HEK293 (cell line): ENCODE data around the gene KIF27.

Experiments
- CTCF ChIA-PET: fragments of 350-600 bp; formaldehyde crosslinking; extraction: SDS; loops from one replicate; lab custom pipeline; 2021; ENCODE audit warnings: antibody characterized with exemption; lab: Yijun Ruan, JAX
- POLR2A ChIA-PET: fragments of 300-600 bp; formaldehyde crosslinking; extraction: SDS; loops from one replicate; lab custom pipeline; 2020; ENCODE audit warnings: antibody characterized with exemption, inconsistent platforms; lab: Yijun Ruan, JAX
- H3K27ac ChIP-seq: fragments of 200-500 bp; sonication (Bioruptor generic); 2 replicates; pipeline ENCODE4 v1.5.1; 2014; ENCODE audit warnings: low read depth, low read length, control low read depth, inconsistent platforms; ENCODE audit errors: extremely low read depth
- H3K36me3 ChIP-seq, 2 experiments: fragments of 200-500 bp in 1 of 2; sonication (Bioruptor generic) in 1 of 2; 1 replicate in 1 of 2; 2 replicates in 1 of 2; pipeline ENCODE4 v1.5.1; 2014 to 2017; ENCODE audit warnings: inconsistent platforms in 2 of 2, low read length in 2 of 2; ENCODE audit not compliant: control insufficient read depth in 2 of 2, insufficient read depth in 1 of 2
- H3K4me1 ChIP-seq: fragments of 200-500 bp; sonication (Bioruptor generic); 2 replicates; pipeline ENCODE4 v1.5.1; 2014; ENCODE audit warnings: mild to moderate bottlenecking, low read length, inconsistent platforms; ENCODE audit not compliant: control insufficient read depth, insufficient read depth
- H3K4me3 ChIP-seq: 2 replicates; pipeline ENCODE4 v1.5.1; 2011; ENCODE audit warnings: low read depth, mild to moderate bottlenecking, control low read depth, low read length, moderate library complexity
- H3K9me3 ChIP-seq: fragments of 200-500 bp; sonication (Bioruptor generic); 2 replicates; pipeline ENCODE4 v1.5.1; 2014; ENCODE audit warnings: low read depth, low read length, inconsistent platforms; ENCODE audit not compliant: control insufficient read depth, insufficient read depth
- BCL11A ChIP-seq: fragments of 450-650 bp; formaldehyde crosslinking; IDR thresholded peaks from 2 replicates; pipeline ENCODE4 v1.5.1; 2016; ENCODE audit warnings: low read depth, missing biosample characterization, missing genetic modification characterization
- KLF1 ChIP-seq: fragments of 450-650 bp; formaldehyde crosslinking; IDR thresholded peaks from 2 replicates; pipeline ENCODE4 v1.5.1; 2016; ENCODE audit warnings: missing biosample characterization, missing genetic modification characterization
- KLF16 ChIP-seq: fragments of 450-650 bp; formaldehyde crosslinking; IDR thresholded peaks from 2 replicates; pipeline ENCODE4 v1.5.1; 2017; ENCODE audit warnings: missing biosample characterization, missing genetic modification characterization
- MYNN ChIP-seq: fragments of 450-650 bp; formaldehyde crosslinking; IDR thresholded peaks from 2 replicates; pipeline ENCODE4 v1.5.1; 2016; ENCODE audit warnings: missing biosample characterization, missing genetic modification characterization, borderline replicate concordance
- RBAK ChIP-seq: fragments of 450-650 bp; formaldehyde crosslinking; IDR thresholded peaks from 2 replicates; pipeline ENCODE4 v1.5.1; 2016; ENCODE audit warnings: missing biosample characterization, missing genetic modification characterization
- WT1 ChIP-seq: fragments of 450-650 bp; formaldehyde crosslinking; IDR thresholded peaks from 2 replicates; pipeline ENCODE4 v1.5.1; 2016; ENCODE audit warnings: missing biosample characterization, missing genetic modification characterization
- YY2 ChIP-seq: fragments of 450-650 bp; formaldehyde crosslinking; IDR thresholded peaks from 2 replicates; pipeline ENCODE4 v1.5.1; 2016; ENCODE audit warnings: missing biosample characterization, missing genetic modification characterization
- ZBTB11 ChIP-seq: fragments of 450-650 bp; formaldehyde crosslinking; conservative IDR thresholded peaks from 2 replicates; pipeline ENCODE4 v1.5.1; 2016; ENCODE audit warnings: low read depth, missing biosample characterization, missing genetic modification characterization
- ZBTB20 ChIP-seq: fragments of 450-650 bp; formaldehyde crosslinking; IDR thresholded peaks from 2 replicates; pipeline ENCODE4 v1.5.1; 2016; ENCODE audit warnings: missing biosample characterization, missing genetic modification characterization
- ZNF121 ChIP-seq: fragments of 450-650 bp; formaldehyde crosslinking; IDR thresholded peaks from 2 replicates; pipeline ENCODE4 v1.5.1; 2016; ENCODE audit warnings: missing biosample characterization, missing genetic modification characterization
- ZNF175 ChIP-seq: fragments of 450-650 bp; formaldehyde crosslinking; IDR thresholded peaks from 2 replicates; pipeline ENCODE4 v1.5.1; 2016; ENCODE audit warnings: missing biosample characterization, missing genetic modification characterization
- ZNF266 ChIP-seq: fragments of 450-650 bp; formaldehyde crosslinking; IDR thresholded peaks from 2 replicates; pipeline ENCODE4 v1.5.1; 2016; ENCODE audit warnings: missing biosample characterization, missing genetic modification characterization, low read depth
- ZNF366 ChIP-seq: fragments of 450-650 bp; formaldehyde crosslinking; conservative IDR thresholded peaks from 2 replicates; pipeline ENCODE4 v1.5.1; 2016; ENCODE audit warnings: missing biosample characterization, missing genetic modification characterization
- ZNF623 ChIP-seq: fragments of 450-650 bp; formaldehyde crosslinking; IDR thresholded peaks from 2 replicates; pipeline ENCODE4 v1.5.1; 2016; ENCODE audit warnings: missing biosample characterization, missing genetic modification characterization
- TF ChIP-seq, protein P1 (sequence below): fragments of 450-650 bp; formaldehyde crosslinking; IDR thresholded peaks from 2 replicates; pipeline ENCODE4; 2016; ENCODE audit warnings: missing biosample characterization, missing genetic modification characterization
- TF ChIP-seq, protein P2 (sequence below): fragments of 450-650 bp; formaldehyde crosslinking; IDR thresholded peaks from 2 replicates; pipeline ENCODE4 v1.5.1; 2017; ENCODE audit warnings: missing biosample characterization, mild to moderate bottlenecking, missing genetic modification characterization, moderate library complexity
- TF ChIP-seq, protein P3 (sequence below): fragments of 450-650 bp; formaldehyde crosslinking; IDR thresholded peaks from 2 replicates; pipeline ENCODE4 v1.5.1; 2017; ENCODE audit warnings: missing biosample characterization, missing genetic modification characterization
- TF ChIP-seq, protein P4 (sequence below): fragments of 450-650 bp; formaldehyde crosslinking; IDR thresholded peaks from 2 replicates; pipeline ENCODE4 v1.5.1; 2016; ENCODE audit warnings: missing biosample characterization, missing genetic modification characterization, borderline replicate concordance
- TF ChIP-seq, protein P5 (sequence below): fragments of 450-650 bp; formaldehyde crosslinking; IDR thresholded peaks from 2 replicates; pipeline ENCODE4 v1.5.1; 2016; ENCODE audit warnings: missing biosample characterization, missing genetic modification characterization

The KIF27 gene

DNA sequence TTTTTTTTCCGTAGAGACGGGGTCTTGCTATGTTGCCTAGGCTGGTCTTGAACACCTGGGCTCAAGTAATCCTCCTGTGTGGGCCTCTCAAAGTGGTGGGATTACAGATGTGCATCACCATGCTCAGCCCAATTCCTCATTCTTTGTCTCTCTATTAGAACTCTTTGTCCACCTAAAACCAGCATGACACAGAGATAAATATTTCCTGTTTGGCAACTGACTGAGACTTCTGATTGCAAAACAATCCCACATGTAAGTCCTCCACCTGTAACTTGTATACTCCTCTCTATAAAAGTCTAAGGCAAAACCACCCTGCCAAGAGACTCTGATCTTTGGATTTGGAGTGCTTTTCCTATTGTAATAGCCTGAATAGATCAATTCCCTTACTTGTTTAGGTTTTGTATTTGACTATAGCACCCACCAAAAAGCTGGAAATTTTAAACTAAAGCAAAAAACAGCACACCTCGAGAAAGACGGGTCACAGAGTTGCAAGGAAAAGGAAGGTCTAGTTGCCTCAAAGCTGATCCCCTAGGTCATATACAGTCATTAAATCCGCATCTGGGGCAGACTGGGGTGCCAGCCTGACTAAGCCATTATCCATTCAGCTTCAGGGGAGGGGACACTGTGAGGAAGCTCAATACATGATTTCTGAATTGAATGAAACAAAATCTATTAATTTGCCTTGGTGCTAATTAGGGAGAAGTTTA is 13.5 kb upstream of the KIF27 start:
- no peak overlapping the region for H3K27ac ChIP-seq

More for the DNA sequence above, 13.5 kb upstream of the KIF27 start:
- no peak overlapping the region for H3K4me3 ChIP-seq
- no peaks in the 10 kb centered on the region for H3K9me3 ChIP-seq
- TF ChIP-seq WT1 (tag by site-specific recombination) (no peak), MYNN (tag by site-specific recombination) (no peak), ZNF623 (tag by site-specific recombination) (no peak), ZNF121 (no peak), KLF1 (tag by site-specific recombination) (no peak), YY2 (tag by site-specific recombination) (no peak), ZNF366 (no peak), ZBTB20 (no peak), RBAK (tag by site-specific recombination) (no peak), BCL11A (tag by site-specific recombination) (no peak), ZNF266 (tag by site-specific recombination) (no peak), KLF16 (tag by site-specific recombination) (no peak), ZNF175 (tag by site-specific recombination) (no peak), ZBTB11 (tag by site-specific recombination) (no peak)
- TF ChIP-seq, protein P1, sequence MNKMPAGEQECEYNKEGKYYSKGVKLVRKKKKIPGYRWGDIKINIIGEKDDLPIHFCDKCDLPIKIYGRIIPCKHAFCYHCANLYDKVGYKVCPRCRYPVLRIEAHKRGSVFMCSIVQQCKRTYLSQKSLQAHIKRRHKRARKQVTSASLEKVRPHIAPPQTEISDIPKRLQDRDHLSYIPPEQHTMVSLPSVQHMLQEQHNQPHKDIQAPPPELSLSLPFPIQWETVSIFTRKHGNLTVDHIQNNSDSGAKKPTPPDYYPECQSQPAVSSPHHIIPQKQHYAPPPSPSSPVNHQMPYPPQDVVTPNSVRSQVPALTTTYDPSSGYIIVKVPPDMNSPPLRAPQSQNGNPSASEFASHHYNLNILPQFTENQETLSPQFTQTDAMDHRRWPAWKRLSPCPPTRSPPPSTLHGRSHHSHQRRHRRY (tag by site-specific recombination): no peak
- TF ChIP-seq, protein P2, sequence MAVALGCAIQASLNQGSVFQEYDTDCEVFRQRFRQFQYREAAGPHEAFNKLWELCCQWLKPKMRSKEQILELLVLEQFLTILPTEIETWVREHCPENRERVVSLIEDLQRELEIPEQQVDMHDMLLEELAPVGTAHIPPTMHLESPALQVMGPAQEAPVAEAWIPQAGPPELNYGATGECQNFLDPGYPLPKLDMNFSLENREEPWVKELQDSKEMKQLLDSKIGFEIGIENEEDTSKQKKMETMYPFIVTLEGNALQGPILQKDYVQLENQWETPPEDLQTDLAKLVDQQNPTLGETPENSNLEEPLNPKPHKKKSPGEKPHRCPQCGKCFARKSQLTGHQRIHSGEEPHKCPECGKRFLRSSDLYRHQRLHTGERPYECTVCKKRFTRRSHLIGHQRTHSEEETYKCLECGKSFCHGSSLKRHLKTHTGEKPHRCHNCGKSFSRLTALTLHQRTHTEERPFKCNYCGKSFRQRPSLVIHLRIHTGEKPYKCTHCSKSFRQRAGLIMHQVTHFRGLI (tag by site-specific recombination): no peak
- TF ChIP-seq, protein P3, sequence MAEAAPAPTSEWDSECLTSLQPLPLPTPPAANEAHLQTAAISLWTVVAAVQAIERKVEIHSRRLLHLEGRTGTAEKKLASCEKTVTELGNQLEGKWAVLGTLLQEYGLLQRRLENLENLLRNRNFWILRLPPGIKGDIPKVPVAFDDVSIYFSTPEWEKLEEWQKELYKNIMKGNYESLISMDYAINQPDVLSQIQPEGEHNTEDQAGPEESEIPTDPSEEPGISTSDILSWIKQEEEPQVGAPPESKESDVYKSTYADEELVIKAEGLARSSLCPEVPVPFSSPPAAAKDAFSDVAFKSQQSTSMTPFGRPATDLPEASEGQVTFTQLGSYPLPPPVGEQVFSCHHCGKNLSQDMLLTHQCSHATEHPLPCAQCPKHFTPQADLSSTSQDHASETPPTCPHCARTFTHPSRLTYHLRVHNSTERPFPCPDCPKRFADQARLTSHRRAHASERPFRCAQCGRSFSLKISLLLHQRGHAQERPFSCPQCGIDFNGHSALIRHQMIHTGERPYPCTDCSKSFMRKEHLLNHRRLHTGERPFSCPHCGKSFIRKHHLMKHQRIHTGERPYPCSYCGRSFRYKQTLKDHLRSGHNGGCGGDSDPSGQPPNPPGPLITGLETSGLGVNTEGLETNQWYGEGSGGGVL (tag by site-specific recombination): no peak
- TF ChIP-seq, protein P4, sequence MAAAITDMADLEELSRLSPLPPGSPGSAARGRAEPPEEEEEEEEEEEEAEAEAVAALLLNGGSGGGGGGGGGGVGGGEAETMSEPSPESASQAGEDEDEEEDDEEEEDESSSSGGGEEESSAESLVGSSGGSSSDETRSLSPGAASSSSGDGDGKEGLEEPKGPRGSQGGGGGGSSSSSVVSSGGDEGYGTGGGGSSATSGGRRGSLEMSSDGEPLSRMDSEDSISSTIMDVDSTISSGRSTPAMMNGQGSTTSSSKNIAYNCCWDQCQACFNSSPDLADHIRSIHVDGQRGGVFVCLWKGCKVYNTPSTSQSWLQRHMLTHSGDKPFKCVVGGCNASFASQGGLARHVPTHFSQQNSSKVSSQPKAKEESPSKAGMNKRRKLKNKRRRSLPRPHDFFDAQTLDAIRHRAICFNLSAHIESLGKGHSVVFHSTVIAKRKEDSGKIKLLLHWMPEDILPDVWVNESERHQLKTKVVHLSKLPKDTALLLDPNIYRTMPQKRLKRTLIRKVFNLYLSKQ (tag by site-specific recombination): no peak
- TF ChIP-seq, protein P5, sequence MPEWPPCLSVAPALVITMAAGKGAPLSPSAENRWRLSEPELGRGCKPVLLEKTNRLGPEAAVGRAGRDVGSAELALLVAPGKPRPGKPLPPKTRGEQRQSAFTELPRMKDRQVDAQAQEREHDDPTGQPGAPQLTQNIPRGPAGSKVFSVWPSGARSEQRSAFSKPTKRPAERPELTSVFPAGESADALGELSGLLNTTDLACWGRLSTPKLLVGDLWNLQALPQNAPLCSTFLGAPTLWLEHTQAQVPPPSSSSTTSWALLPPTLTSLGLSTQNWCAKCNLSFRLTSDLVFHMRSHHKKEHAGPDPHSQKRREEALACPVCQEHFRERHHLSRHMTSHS (tag by site-specific recombination): no peak
- 0 out of 2 replicates have a peak, but pooled peaks cover 2% of the 10 kb centered on the region for H3K4me1 ChIP-seq
- ChIA-PET CTCF (interaction anchor here (0.6 to 2.0 kb wide), 5 partner anchors 8 to 1377 kb away, joined by 3 to 16 read pairs (median 4); no protein-coding TSS in a partner anchor), POLR2A (interaction anchor here (1.2 kb wide), 1 partner anchor 45 kb away, joined by 3 read pairs; the partner anchor contains the start of gene HNRNPK)
- peaks cover 9 to 17% of the 10 kb centered on the region in 2 experiments; a peak in 2 of 3 replicates for H3K36me3 ChIP-seq
